Large intestine (tissue), 3 donors: ENCODE measurements around the gene MALAT1. TPM values are rescaled to one million over a fixed set of nuclear protein-coding genes. Genes with fewer than 3 reads are reported as not detected.

Source experiments
- DNase-seq, 2 donors: peaks; one replicate each; pipeline versions ENCODE4 v3.0.0 to v3.0.0-alpha.2; 2013
- H3K27ac ChIP-seq: one replicate; pipeline ENCODE4 v1.5.1; 2013; ENCODE audit warnings: low read length
- H3K27me3 ChIP-seq: 2 replicates; pipeline ENCODE4 v1.6.1; 2013; ENCODE audit warnings: low read length; ENCODE audit not compliant: control insufficient read depth, insufficient read depth
- H3K36me3 ChIP-seq: 2 replicates; pipeline ENCODE4 v1.6.1; 2013; ENCODE audit warnings: low read length; ENCODE audit not compliant: control insufficient read depth, insufficient read depth
- H3K4me1 ChIP-seq: one replicate; pipeline ENCODE4 v1.6.1; 2013; ENCODE audit warnings: low read length; ENCODE audit not compliant: control insufficient read depth, insufficient read depth
- H3K4me3 ChIP-seq: one replicate; pipeline ENCODE4 v1.5.1; 2013; ENCODE audit warnings: low read length
- H3K9me3 ChIP-seq: one replicate; pipeline ENCODE4 v1.6.1; 2013; ENCODE audit warnings: mild to moderate bottlenecking, low read depth, low read length, moderate library complexity; ENCODE audit not compliant: control insufficient read depth
- WGBS: methylation state at CpG from one replicate; pipeline ENCODE4 v1.1.5; 2013; ENCODE audit warnings: low lambda C conversion rate; ENCODE audit not compliant: insufficient coverage; 5-methylcytosine and 5-hydroxymethylcytosine counted together
- polyA plus RNA-seq: library from polyadenylated mRNA; unstranded; fragments of 120-200 nt; gene quantifications from one replicate; pipeline ENCODE4 v1.2.1, GENCODE V29; 2013

MALAT1 gene
- polyA plus RNA-seq, 1 donor = 368 TPM

GRCh38 chr11:65478388-65479183 lies 20.3 kb upstream of the MALAT1 start:
- peak in 1 of 2 donors; percentile 77 for DNase-seq
- Histone ChIP-seq H3K27ac (peak overlapping the region; percentile 100), H3K27me3 (no peaks in the 10 kb centered on the region), H3K9me3 (no peaks in the 10 kb centered on the region), H3K4me1 (peaks cover 31% of the 10 kb centered on the region), H3K36me3 (no peaks in the 10 kb centered on the region), H3K4me3 (peak overlapping the region; percentile 25)
- WGBS = 88% methylated on average over 1 of the region's 33 CpGs

- Histone ChIP-seq H3K27me3 (no peaks in the 10 kb centered on the region), H3K27ac (peak overlapping the region; percentile 100), H3K36me3 (no peaks in the 10 kb centered on the region), H3K4me3 (peak overlapping the region; percentile 25), H3K9me3 (no peaks in the 10 kb centered on the region), H3K4me1 (peaks cover 31% of the 10 kb centered on the region)
- DNase-seq = peak in 1 of 2 donors; percentile 60
- no CpG with 5 or more reads among the region's 11 CpGs for WGBS
Observed at GRCh38 chr11:65479184-65480145, 19.4 kb upstream of the MALAT1 start.

GRCh38 chr11:65482306-65482850 lies 16.5 kb upstream of the MALAT1 start:
- Histone ChIP-seq H3K4me1 (peaks cover 26% of the 10 kb centered on the region), H3K4me3 (no peak overlapping the region), H3K27me3 (no peaks in the 10 kb centered on the region), H3K36me3 (no peaks in the 10 kb centered on the region), H3K9me3 (no peaks in the 10 kb centered on the region), H3K27ac (no peak overlapping the region)
- WGBS = no CpG with 5 or more reads among the region's 2 CpGs
- DNase-seq = no peak

- no peak overlapping the region for H3K4me3 ChIP-seq
- H3K4me1 ChIP-seq = peaks cover 37% of the 10 kb centered on the region
- no CpG with 5 or more reads among the region's 5 CpGs for WGBS
- H3K36me3 ChIP-seq = no peaks in the 10 kb centered on the region
- peak overlapping the region; percentile 36 for H3K27ac ChIP-seq
- H3K9me3 ChIP-seq = no peaks in the 10 kb centered on the region
- DNase-seq = no peak
- no peaks in the 10 kb centered on the region for H3K27me3 ChIP-seq
Observed at GRCh38 chr11:65485920-65486219, 13.0 kb upstream of the MALAT1 start.

- no CpG with 5 or more reads among the region's 10 CpGs for WGBS
- Histone ChIP-seq H3K4me3 (no peak overlapping the region), H3K9me3 (no peaks in the 10 kb centered on the region), H3K27ac (peak overlapping the region; percentile 78), H3K4me1 (peaks cover 47% of the 10 kb centered on the region), H3K36me3 (no peaks in the 10 kb centered on the region), H3K27me3 (no peaks in the 10 kb centered on the region)
- DNase-seq = no peak
Observed at GRCh38 chr11:65486570-65487466, 12.0 kb upstream of the MALAT1 start.

- Histone ChIP-seq H3K4me3 (no peak overlapping the region), H3K9me3 (no peaks in the 10 kb centered on the region), H3K27me3 (no peaks in the 10 kb centered on the region), H3K4me1 (peaks cover 55% of the 10 kb centered on the region), H3K36me3 (no peaks in the 10 kb centered on the region), H3K27ac (peak overlapping the region; percentile 78)
- peak; percentile 97 to 98 for DNase-seq
- no CpG with 5 or more reads among the region's 17 CpGs for WGBS
Observed at GRCh38 chr11:65487467-65488272, 11.2 kb upstream of the MALAT1 start.

GRCh38 chr11:65488273-65489034 lies 10.4 kb upstream of the MALAT1 start:
- 39% methylated on average over 2 of the region's 10 CpGs for WGBS
- H3K9me3 ChIP-seq = no peaks in the 10 kb centered on the region
- no peaks in the 10 kb centered on the region for H3K27me3 ChIP-seq
- H3K4me1 ChIP-seq = peaks cover 62% of the 10 kb centered on the region
- peak in 1 of 2 donors; percentile 56 for DNase-seq
- H3K27ac ChIP-seq = peak overlapping the region; percentile 60
- H3K36me3 ChIP-seq = no peaks in the 10 kb centered on the region
- H3K4me3 ChIP-seq = no peak overlapping the region

- H3K27ac ChIP-seq = peak overlapping the region; percentile 60
- H3K36me3 ChIP-seq = no peaks in the 10 kb centered on the region
- peak in 1 of 2 donors; percentile 62 for DNase-seq
- H3K4me1 ChIP-seq = peaks cover 62% of the 10 kb centered on the region
- H3K27me3 ChIP-seq = no peaks in the 10 kb centered on the region
- no peaks in the 10 kb centered on the region for H3K9me3 ChIP-seq
- WGBS = no CpG with 5 or more reads among the region's 10 CpGs
- no peak overlapping the region for H3K4me3 ChIP-seq
Observed at GRCh38 chr11:65489035-65489705, 9.7 kb upstream of the MALAT1 start.
